ENCODE results near the gene FAM174C. TPM values are rescaled to one million over a fixed set of nuclear protein-coding genes. Genes with fewer than 3 reads are reported as not detected.
"Not testable (repeated sequence)": the region's sequence is repeated elsewhere in the genome, so short reads cannot be mapped to it uniquely, and the experiment has no call there.

The FAM174C gene
- polyA plus RNA-seq, 1 donor (not counting 4 experiments of a cell fraction or from before 2014, with no cell fraction given), result 18.5 TPM

- Histone ChIP-seq H3K79me2 (ENCODE audit: control insufficient read depth, insufficient read depth, low read length) (peaks cover 29% of the 10 kb centered on the region), H3K9ac (ENCODE audit: control insufficient read depth, extremely low read depth, insufficient read depth, low read length) (no peak overlapping the region), H3K9me1 (ENCODE audit: control insufficient read depth, extremely low read depth, insufficient read depth, low read length) (no peaks in the 10 kb centered on the region), H4K20me1 (ENCODE audit: control insufficient read depth, extremely low read depth, insufficient read depth, low read length) (no peaks in the 10 kb centered on the region), H3K27ac (ENCODE audit: control insufficient read depth, insufficient read depth, low read length) (no peak overlapping the region), H3K4me2 (ENCODE audit: control insufficient read depth, extremely low read depth, insufficient read depth, low read depth, low read length) (no peak overlapping the region), H3K27me3 (ENCODE audit: control insufficient read depth, extremely low read depth, insufficient read depth, low read length) (no peaks in the 10 kb centered on the region), H3K4me1 (ENCODE audit: control insufficient read depth, extremely low read depth, insufficient read depth, low read length) (peaks cover 29% of the 10 kb centered on the region), H2AFZ (ENCODE audit: control insufficient read depth, low read length) (no peak overlapping the region), H3K9me3 (ENCODE audit: control insufficient read depth, low read depth, low read length) (no peaks in the 10 kb centered on the region), H3K36me3 (ENCODE audit: control insufficient read depth in 2 of 2, extremely low read depth in 1 of 2, insufficient read depth in 2 of 2, low read length in 2 of 2) (peaks cover 0 to 1% of the 10 kb centered on the region in 2 experiments), H3K4me3 (ENCODE audit: control insufficient read depth in 2 of 3, extremely low read depth in 1 of 3, insufficient read depth in 2 of 3, low read depth in 1 of 3, low read length in 3 of 3) (no peak overlapping the region)
- FAIRE-seq (no peak), DNase-seq (ENCODE audit: low read depth, low spot score) (no peak)
- dilution Hi-C loops (cut with MboI; ENCODE audit: extremely low pct_ligation_motif_present, low sequenced_read_pairs), result no loop called here
- TF ChIP-seq CTCF (optimal IDR thresholded peaks at IDR 0.05 in 1 of 3, IDR thresholded peaks at IDR 0.05 in 1 of 3, conservative IDR thresholded peaks at IDR 0.05 in 1 of 3; ENCODE audit: extremely low read depth in 1 of 3, insufficient read depth in 2 of 3, low read length in 3 of 3) (no peak), EZH2 (IDR thresholded peaks at IDR 0.05; ENCODE audit: low read length) (no peak)
Measured at GRCh38 chr19:1245494-1246264, 29.7 kb upstream of the FAM174C start.

- H3K9me1 ChIP-seq (ENCODE audit: control insufficient read depth, extremely low read depth, insufficient read depth, low read length); H2AFZ ChIP-seq (ENCODE audit: control insufficient read depth, low read length); FAIRE-seq; H3K9me3 ChIP-seq (ENCODE audit: control insufficient read depth, low read depth, low read length); H3K36me3 ChIP-seq (ENCODE audit: control insufficient read depth in 2 of 2, extremely low read depth in 1 of 2, insufficient read depth in 2 of 2, low read length in 2 of 2); H3K9ac ChIP-seq (ENCODE audit: control insufficient read depth, extremely low read depth, insufficient read depth, low read length); H4K20me1 ChIP-seq (ENCODE audit: control insufficient read depth, extremely low read depth, insufficient read depth, low read length); H3K4me2 ChIP-seq (ENCODE audit: control insufficient read depth, extremely low read depth, insufficient read depth, low read depth, low read length); DNase-seq (ENCODE audit: low read depth, low spot score); H3K27me3 ChIP-seq (ENCODE audit: control insufficient read depth, extremely low read depth, insufficient read depth, low read length); dilution Hi-C loops (cut with MboI; ENCODE audit: extremely low pct_ligation_motif_present, low sequenced_read_pairs); H3K4me3 ChIP-seq (ENCODE audit: control insufficient read depth in 2 of 3, extremely low read depth in 1 of 3, insufficient read depth in 2 of 3, low read depth in 1 of 3, low read length in 3 of 3); H3K27ac ChIP-seq (ENCODE audit: control insufficient read depth, insufficient read depth, low read length): not testable (repeated sequence)
- peaks cover 36% of the 10 kb centered on the region for H3K79me2 ChIP-seq (ENCODE audit: control insufficient read depth, insufficient read depth, low read length)
- peaks cover 21% of the 10 kb centered on the region for H3K4me1 ChIP-seq (ENCODE audit: control insufficient read depth, extremely low read depth, insufficient read depth, low read length)
Measured at GRCh38 chr19:1246265-1247087, 28.9 kb upstream of the FAM174C start.

Measured in keratinocyte (primary cell).